Measurements from ENCODE around the gene DGKG. TPM values are rescaled to one million over a fixed set of nuclear protein-coding genes. Genes with fewer than 3 reads are reported as not detected.

The DGKG gene
- polyA plus RNA-seq, 3 donors, result 4.2 to 9.2 (median 4.3) TPM

DNA sequence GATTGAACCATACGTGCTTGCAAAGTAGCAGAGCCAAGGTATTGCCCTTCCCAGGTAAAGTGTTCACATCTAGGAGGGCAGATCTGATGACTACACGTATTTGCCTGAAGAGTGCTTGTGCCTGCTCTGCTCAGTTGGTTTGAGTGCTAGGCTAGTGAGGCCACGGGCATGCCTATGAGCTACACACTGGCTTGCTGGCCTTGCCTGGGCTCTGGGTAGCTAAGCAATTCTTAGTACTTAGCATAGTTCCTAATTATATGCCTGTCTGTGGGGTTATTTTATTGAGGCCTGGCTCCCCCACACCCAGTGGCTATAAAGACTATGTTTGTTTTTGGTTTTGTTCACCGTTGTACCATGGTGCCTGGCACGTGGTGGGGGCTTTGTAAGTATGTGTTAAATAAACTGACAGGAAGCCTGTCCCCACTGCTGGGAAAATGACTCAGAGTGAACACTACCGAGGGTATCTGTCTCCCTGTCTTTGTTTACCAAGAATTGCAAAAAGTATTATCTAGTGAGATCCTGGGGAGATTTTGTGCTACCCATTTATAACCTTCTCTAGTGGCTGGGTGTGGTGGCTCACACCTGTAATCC lies 181.0 kb downstream of the DGKG start:
- Mint-ChIP-seq H3K27me3 (ENCODE audit: low read depth in 3 of 3) (no peaks in the 10 kb centered on the region), H3K9me3 (peaks cover 0 to 3% (median 0%) of the 10 kb centered on the region in 7 donors), H3K27ac (no peak overlapping the region), H3K36me3 (peaks cover 63 to 81% of the 10 kb centered on the region in 2 donors), H3K4me3 (no peak overlapping the region), H3K4me1 (peaks cover 32% of the 10 kb centered on the region)
- peaks cover 66 to 73% of the 10 kb centered on the region in 2 donors for H3K36me3 ChIP-seq (replicated peaks in 1 of 2; ENCODE audit: control insufficient read depth in 1 of 2, insufficient read depth in 2 of 2, low read length in 2 of 2)
- WGBS (ENCODE audit: insufficient coverage), result 90% methylated on average over 5 of the region's 6 CpGs
- H2AFZ ChIP-seq (ENCODE audit: insufficient read depth, low read depth, low read length, poor library complexity, severe bottlenecking), result no peak overlapping the region
- peaks cover 30 to 31% of the 10 kb centered on the region in 2 donors for H3K4me1 ChIP-seq (ENCODE audit: control insufficient read depth in 1 of 2, insufficient read depth in 2 of 2, low read length in 2 of 2)
- no peak overlapping the region for H3K27ac ChIP-seq (ENCODE audit: low read depth in 1 of 2, low read length in 2 of 2)
- no peaks in the 10 kb centered on the region for H3K9me3 ChIP-seq (replicated peaks in 1 of 2; ENCODE audit: control insufficient read depth in 1 of 2, insufficient read depth in 1 of 2, low read length in 2 of 2)
- TF ChIP-seq, protein P1, sequence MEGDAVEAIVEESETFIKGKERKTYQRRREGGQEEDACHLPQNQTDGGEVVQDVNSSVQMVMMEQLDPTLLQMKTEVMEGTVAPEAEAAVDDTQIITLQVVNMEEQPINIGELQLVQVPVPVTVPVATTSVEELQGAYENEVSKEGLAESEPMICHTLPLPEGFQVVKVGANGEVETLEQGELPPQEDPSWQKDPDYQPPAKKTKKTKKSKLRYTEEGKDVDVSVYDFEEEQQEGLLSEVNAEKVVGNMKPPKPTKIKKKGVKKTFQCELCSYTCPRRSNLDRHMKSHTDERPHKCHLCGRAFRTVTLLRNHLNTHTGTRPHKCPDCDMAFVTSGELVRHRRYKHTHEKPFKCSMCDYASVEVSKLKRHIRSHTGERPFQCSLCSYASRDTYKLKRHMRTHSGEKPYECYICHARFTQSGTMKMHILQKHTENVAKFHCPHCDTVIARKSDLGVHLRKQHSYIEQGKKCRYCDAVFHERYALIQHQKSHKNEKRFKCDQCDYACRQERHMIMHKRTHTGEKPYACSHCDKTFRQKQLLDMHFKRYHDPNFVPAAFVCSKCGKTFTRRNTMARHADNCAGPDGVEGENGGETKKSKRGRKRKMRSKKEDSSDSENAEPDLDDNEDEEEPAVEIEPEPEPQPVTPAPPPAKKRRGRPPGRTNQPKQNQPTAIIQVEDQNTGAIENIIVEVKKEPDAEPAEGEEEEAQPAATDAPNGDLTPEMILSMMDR (IDR thresholded peaks at IDR 0.05), result no peak
- intact Hi-C loops (cut with micrococcal nuclease), result no loop called here
- H3K9ac ChIP-seq (ENCODE audit: insufficient read depth, low read length, poor library complexity, severe bottlenecking), result no peak overlapping the region
- H3K4me2 ChIP-seq (replicated peaks; ENCODE audit: extremely low read depth, low read length, poor library complexity, severe bottlenecking), result no peak overlapping the region
- H3K79me2 ChIP-seq (ENCODE audit: insufficient read depth, low read length), result no peaks in the 10 kb centered on the region
- H3K4me3 ChIP-seq (replicated peaks in 1 of 3; ENCODE audit: low read depth in 2 of 3, low read length in 3 of 3), result no peak overlapping the region
- H3K27me3 ChIP-seq (ENCODE audit: control insufficient read depth in 2 of 2, insufficient read depth in 2 of 2, low read length in 2 of 2), result no peaks in the 10 kb centered on the region
- no peaks in the 10 kb centered on the region for H4K20me1 ChIP-seq (ENCODE audit: insufficient read depth, low read length)
- DNase-seq, result no peak

DNA sequence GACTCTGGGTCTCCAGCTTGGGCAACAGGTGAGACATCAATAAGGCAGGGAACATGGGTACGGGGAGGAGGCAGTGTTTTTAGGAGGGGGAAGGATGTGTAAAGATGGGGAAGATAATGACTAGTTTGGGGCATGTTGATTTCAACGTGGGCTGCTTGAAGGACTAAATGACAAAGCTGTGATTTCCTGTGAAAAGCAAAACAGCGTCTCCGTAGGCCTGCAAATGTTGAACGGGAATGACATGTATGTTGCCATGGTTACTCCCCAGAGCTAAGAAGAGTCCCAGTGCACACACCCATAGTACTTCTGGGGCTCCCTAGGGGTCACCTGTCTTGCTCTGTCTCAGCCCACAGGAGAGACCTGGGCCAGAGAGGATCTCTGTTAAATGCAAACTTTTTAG lies 181.9 kb downstream of the DGKG start:
- DNase-seq, result no peak
- H2AFZ ChIP-seq (ENCODE audit: insufficient read depth, low read depth, low read length, poor library complexity, severe bottlenecking), result no peak overlapping the region
- H3K79me2 ChIP-seq (ENCODE audit: insufficient read depth, low read length), result no peaks in the 10 kb centered on the region
- TF ChIP-seq, protein P1 (IDR thresholded peaks at IDR 0.05), result no peak
- Mint-ChIP-seq H3K4me3 (no peak overlapping the region), H3K27ac (peak overlapping the region in 1 of 7 donors; percentile 43), H3K9me3 (peaks cover 0 to 3% (median 0%) of the 10 kb centered on the region in 7 donors), H3K36me3 (peaks cover 70 to 89% of the 10 kb centered on the region in 2 donors), H3K27me3 (ENCODE audit: low read depth in 3 of 3) (no peaks in the 10 kb centered on the region), H3K4me1 (peaks cover 24% of the 10 kb centered on the region)
- no peaks in the 10 kb centered on the region for H3K27me3 ChIP-seq (ENCODE audit: control insufficient read depth in 2 of 2, insufficient read depth in 2 of 2, low read length in 2 of 2)
- no peaks in the 10 kb centered on the region for H3K9me3 ChIP-seq (replicated peaks in 1 of 2; ENCODE audit: control insufficient read depth in 1 of 2, insufficient read depth in 1 of 2, low read length in 2 of 2)
- WGBS (ENCODE audit: insufficient coverage), result 95% methylated on average over 5 of the region's 5 CpGs
- intact Hi-C loops (cut with micrococcal nuclease), result no loop called here
- H3K4me2 ChIP-seq (replicated peaks; ENCODE audit: extremely low read depth, low read length, poor library complexity, severe bottlenecking), result no peak overlapping the region
- H3K4me1 ChIP-seq (ENCODE audit: control insufficient read depth in 1 of 2, insufficient read depth in 2 of 2, low read length in 2 of 2), result peaks cover 22 to 23% of the 10 kb centered on the region in 2 donors
- H3K4me3 ChIP-seq (replicated peaks in 1 of 3; ENCODE audit: low read depth in 2 of 3, low read length in 3 of 3), result no peak overlapping the region
- H3K9ac ChIP-seq (ENCODE audit: insufficient read depth, low read length, poor library complexity, severe bottlenecking), result no peak overlapping the region
- H4K20me1 ChIP-seq (ENCODE audit: insufficient read depth, low read length), result no peaks in the 10 kb centered on the region
- H3K27ac ChIP-seq (ENCODE audit: low read depth in 1 of 2, low read length in 2 of 2), result no peak overlapping the region
- H3K36me3 ChIP-seq (replicated peaks in 1 of 2; ENCODE audit: control insufficient read depth in 1 of 2, insufficient read depth in 2 of 2, low read length in 2 of 2), result peaks cover 74 to 81% of the 10 kb centered on the region in 2 donors
